GM12878 (cell line): Measurements from ENCODE around the gene VEPH1. TPM values are rescaled to one million over a fixed set of nuclear protein-coding genes. Genes with fewer than 3 reads are reported as not detected.

Source experiments
- ATAC-seq: fragments of 200-7000 bp; cut with Tn5 transposase; 3 replicates; pipeline ENCODE4 v1.9.1; 2020; ENCODE audit warnings: mild to moderate bottlenecking, moderate library complexity
- BruUV-seq: library from RNA; stranded (reverse); fragments of 400-500 nt; replicated peaks from 2 replicates; lab custom pipeline; 2021; lab: Mats Ljungman, UMichigan
- CTCF ChIA-PET: fragments of 300-600 bp; sonication (Branson Sonifier 250); formaldehyde crosslinking; extraction: SDS; loops from one replicate; lab custom pipeline; 2021; ENCODE audit warnings: inconsistent platforms; lab: Yijun Ruan, JAX
- POLR2A ChIA-PET: fragments of 350-600 bp; formaldehyde crosslinking; extraction: SDS; loops from one replicate; lab custom pipeline; 2021; ENCODE audit warnings: inconsistent platforms; lab: Charles Lee
- RAD21 ChIA-PET: fragments of 300-600 bp; sonication (Branson Sonifier 250); formaldehyde crosslinking; loops from one replicate; lab custom pipeline; 2023; ENCODE audit warnings: antibody characterized with exemption; ENCODE audit not compliant: unreplicated experiment; lab: Charles Lee
- SMC1A ChIA-PET: fragments of 300-600 bp; sonication (Branson Sonifier 250); formaldehyde crosslinking; loops from one replicate; lab custom pipeline; 2023; ENCODE audit not compliant: unreplicated experiment, uncharacterized antibody; lab: Charles Lee
- DNase-seq: peaks from one replicate; pipeline ENCODE4 v3.0.0-alpha.2; 2011; ENCODE audit warnings: low read depth, low spot score
- FAIRE-seq: peaks from 3 replicates; lab custom pipeline; 2011; peaks lifted over from hg19 to GRCh38; lab: Jason Lieb, UNC
- H2AFZ ChIP-seq: 2 replicates; pipeline ENCODE4 v1.6.0; 2011; ENCODE audit warnings: low read depth, low read length, control low read depth; ENCODE audit not compliant: control insufficient read depth
- H3K27ac ChIP-seq: 2 replicates; pipeline ENCODE4 v1.5.1; 2011; ENCODE audit warnings: control low read depth; ENCODE audit not compliant: control insufficient read depth, insufficient read depth
- H3K27me3 ChIP-seq, 2 experiments: replicated peaks in 1 of 2; 2 replicates each; pipeline versions ENCODE4 v1.6.0 to v1.6.1; 2011; ENCODE audit warnings: low read length in 1 of 2; ENCODE audit not compliant: control insufficient read depth in 2 of 2, insufficient read depth in 2 of 2
- H3K36me3 ChIP-seq, 2 experiments: 2 replicates each; pipeline ENCODE4 v1.5.1; 2011; ENCODE audit warnings: low read length in 1 of 2; ENCODE audit not compliant: control insufficient read depth in 2 of 2, insufficient read depth in 2 of 2
- H3K4me1 ChIP-seq: 2 replicates; pipeline ENCODE4 v1.6.1; 2011; ENCODE audit warnings: mild to moderate bottlenecking, low read length, moderate library complexity, mixed read lengths; ENCODE audit not compliant: control insufficient read depth, insufficient read depth
- H3K4me2 ChIP-seq: 2 replicates; pipeline ENCODE4 v1.6.0; 2011; ENCODE audit warnings: control low read depth; ENCODE audit not compliant: control insufficient read depth, insufficient read depth
- H3K4me3 ChIP-seq: fragments of 200-600 bp; sonication (generic); 2 replicates; pipeline ENCODE4 v1.5.1; 2016
- H3K79me2 ChIP-seq: 2 replicates; pipeline ENCODE4 v1.6.0; 2011; ENCODE audit warnings: low read length; ENCODE audit not compliant: control insufficient read depth, insufficient read depth
- H3K9ac ChIP-seq: 2 replicates; pipeline ENCODE4 v1.8.0; 2011; ENCODE audit warnings: low read length, control low read depth, mixed read lengths; ENCODE audit not compliant: control insufficient read depth, insufficient read depth
- H3K9me3 ChIP-seq: replicated peaks from 3 replicates; pipeline ENCODE4 v1.5.1; 2011; ENCODE audit warnings: mild to moderate bottlenecking, low read length; ENCODE audit not compliant: control insufficient read depth, insufficient read depth
- H4K20me1 ChIP-seq: 2 replicates; pipeline ENCODE4 v1.6.0; 2011; ENCODE audit not compliant: control insufficient read depth, insufficient read depth
- CEBPB ChIP-seq, 2 experiments: fragments of 150-350 bp in 1 of 2; IDR thresholded peaks; 2 replicates each; pipeline ENCODE4 v1.6.1; 2012 to 2014; ENCODE audit warnings: low read depth in 2 of 2, low read length in 2 of 2, borderline replicate concordance in 1 of 2, inconsistent platforms in 1 of 2
- CREB1 ChIP-seq: IDR thresholded peaks from 2 replicates; pipeline ENCODE4 v1.6.1; 2012; ENCODE audit warnings: low read depth, mild to moderate bottlenecking, inconsistent platforms
- FOXM1 ChIP-seq: IDR thresholded peaks from 2 replicates; pipeline ENCODE4 v1.6.1; 2012; ENCODE audit warnings: low read depth, mild to moderate bottlenecking, inconsistent platforms, low read length, moderate library complexity
- MXI1 ChIP-seq: fragments of 150-350 bp; IDR thresholded peaks from 2 replicates; pipeline ENCODE4 v1.6.1; 2011; ENCODE audit warnings: low read depth, mild to moderate bottlenecking, inconsistent platforms, low read length, improper control_type of control experiment
- USF1 ChIP-seq: IDR thresholded peaks from 2 replicates; pipeline ENCODE4 v1.6.1; 2011; ENCODE audit warnings: borderline replicate concordance, low read depth, mild to moderate bottlenecking, moderate library complexity, mixed read lengths, low read length; ENCODE audit not compliant: insufficient read depth; ENCODE audit errors: extremely low read length
- WGBS: methylation state at CpG from one replicate; pipeline ENCODE4 v1.1.6; 2016; ENCODE audit warnings: low lambda C conversion rate; ENCODE audit not compliant: insufficient replicate concordance, insufficient coverage; ENCODE audit errors: missing lambda C conversion rate; 5-methylcytosine and 5-hydroxymethylcytosine counted together
- in situ Hi-C: fragments of 300-500 bp; cut with MboI; formaldehyde crosslinking; loops from 9 replicates; pipeline ENCODE4 v1.14.3; 2018; ENCODE audit warnings: mixed read lengths
- intact Hi-C: fragments of 100-400 bp; cut with micrococcal nuclease; formaldehyde crosslinking; loops from one replicate; pipeline ENCODE4 v1.14.2; 2022; ENCODE audit not compliant: unreplicated experiment
- polyA plus RNA-seq, 11 experiments: library from polyadenylated mRNA; depleted of rRNA in 4 of 11; unstranded in 6 of 11; stranded (reverse) in 5 of 11; fragments of >200 nt; fragmentation: Nextera tagmentation in 4 of 11; fragmentation: Illumina TruSeq in 1 of 11; extraction: Ambion mirVana in 4 of 11; extraction: Trizol in 1 of 11; gene quantifications; 1 replicate in 1 of 11; 2 replicates in 10 of 11; pipeline versions ENCODE4 v1.2.1 to v1.2.3, GENCODE V29; 2011 to 2016; ENCODE audit warnings: inconsistent platforms in 2 of 11, missing spikeins in 2 of 11, low read depth in 1 of 11
- total RNA-seq, 4 experiments: library from RNA; depleted of rRNA in 3 of 4; stranded (reverse); fragments of >200 nt in 3 of 4; fragmentation: Illumina TruSeq in 1 of 4; extraction: Trizol in 1 of 4; gene quantifications; 2 replicates each; pipeline versions ENCODE4 v1.2.1 to v1.2.3, GENCODE V29; 2013 to 2021
- TF ChIP-seq, protein P1 (sequence below): fragments of 450-650 bp; IDR thresholded peaks from 2 replicates; pipeline ENCODE4 v1.6.1; 2017; ENCODE audit warnings: mild to moderate bottlenecking

The VEPH1 gene
- total and polyA plus RNA-seq, 10 of the 15 experiments (the other 5 are each of a cell fraction or from before 2014, with no cell fraction given): 0.04 to 0.26 (median 0.17) TPM; not detected in 7

DNA sequence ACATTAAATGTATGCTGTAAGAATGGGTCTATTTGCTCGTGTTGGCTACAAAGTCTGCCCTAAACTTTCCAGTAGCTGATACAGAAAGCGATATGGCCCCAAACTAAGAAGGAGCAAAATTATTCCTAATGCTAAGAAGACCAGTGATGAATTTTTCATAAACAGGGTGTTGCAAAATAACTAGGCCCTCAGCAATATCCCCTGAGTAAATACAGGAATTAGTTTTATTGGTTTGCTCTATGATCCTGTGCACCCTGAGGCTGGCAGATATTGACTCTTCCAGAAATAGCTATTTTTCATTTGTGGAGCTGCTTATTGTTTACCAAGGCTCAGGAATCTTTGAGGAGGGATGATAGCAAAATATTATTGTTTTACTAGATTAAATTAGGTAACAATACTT is 282.3 kb downstream of the VEPH1 start (continued):
- TF ChIP-seq USF1 (no peak), FOXM1 (no peak)

GRCh38 chr3:157220211-157220610 is 283.0 kb downstream of the VEPH1 start:
- CTCF ChIA-PET: interaction anchor here (1.7 to 1.9 kb wide), 2 partner anchors 12 to 13 kb away, joined by 4 to 7 read pairs; no protein-coding TSS in a partner anchor
- DNase-seq (no peak), FAIRE-seq (no peak), ATAC-seq (no peak)
- Histone ChIP-seq H3K79me2 (no peaks in the 10 kb centered on the region), H2AFZ (no peak overlapping the region), H4K20me1 (no peaks in the 10 kb centered on the region), H3K4me1 (no peaks in the 10 kb centered on the region), H3K27ac (no peak overlapping the region), H3K27me3 (no peaks in the 10 kb centered on the region; a peak in 1 of 4 replicates), H3K4me3 (no peak overlapping the region), H3K9me3 (no peaks in the 10 kb centered on the region), H3K36me3 (no peaks in the 10 kb centered on the region), H3K4me2 (no peak overlapping the region), H3K9ac (no peak overlapping the region)
- RAD21 ChIA-PET: no interaction called here
- WGBS: 28% methylated on average over 1 of the region's 1 CpG
- POLR2A ChIA-PET: no interaction called here
- SMC1A ChIA-PET: interaction anchor here (1.1 kb wide), 1 partner anchor 33 kb away, joined by 3 read pairs; no protein-coding TSS in a partner anchor
- intact Hi-C loops: no loop called here
- TF ChIP-seq, protein P1, sequence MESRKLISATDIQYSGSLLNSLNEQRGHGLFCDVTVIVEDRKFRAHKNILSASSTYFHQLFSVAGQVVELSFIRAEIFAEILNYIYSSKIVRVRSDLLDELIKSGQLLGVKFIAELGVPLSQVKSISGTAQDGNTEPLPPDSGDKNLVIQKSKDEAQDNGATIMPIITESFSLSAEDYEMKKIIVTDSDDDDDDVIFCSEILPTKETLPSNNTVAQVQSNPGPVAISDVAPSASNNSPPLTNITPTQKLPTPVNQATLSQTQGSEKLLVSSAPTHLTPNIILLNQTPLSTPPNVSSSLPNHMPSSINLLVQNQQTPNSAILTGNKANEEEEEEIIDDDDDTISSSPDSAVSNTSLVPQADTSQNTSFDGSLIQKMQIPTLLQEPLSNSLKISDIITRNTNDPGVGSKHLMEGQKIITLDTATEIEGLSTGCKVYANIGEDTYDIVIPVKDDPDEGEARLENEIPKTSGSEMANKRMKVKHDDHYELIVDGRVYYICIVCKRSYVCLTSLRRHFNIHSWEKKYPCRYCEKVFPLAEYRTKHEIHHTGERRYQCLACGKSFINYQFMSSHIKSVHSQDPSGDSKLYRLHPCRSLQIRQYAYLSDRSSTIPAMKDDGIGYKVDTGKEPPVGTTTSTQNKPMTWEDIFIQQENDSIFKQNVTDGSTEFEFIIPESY: no peak
- no peak for TF ChIP-seq MXI1
- no peak for TF ChIP-seq CEBPB (IDR thresholded peaks at IDR 0.05; ENCODE audit: borderline replicate concordance in 1 of 2, low read depth in 2 of 2, low read length in 2 of 2)
- TF ChIP-seq CREB1: no peak
- in situ Hi-C loops: no loop called here
- no TSS peak for BruUV-seq
